ENCODE measurements around the gene CCR5AS.
A peak's percentile ranks its signal among the peaks of the same experiment; 100 is the strongest.
"Not testable (repeated sequence)": the region's sequence is repeated elsewhere in the genome, so short reads cannot be mapped to it uniquely, and the experiment has no call there.

Gene CCR5AS

GRCh38 chr3:46393011-46393410 lies 13.9 kb downstream of the CCR5AS start:
- 81% methylated on average over 2 of the region's 2 CpGs for WGBS (ENCODE audit: insufficient coverage)
- no peak overlapping the region for H2AFZ ChIP-seq (ENCODE audit: insufficient read depth, low read depth, low read length, poor library complexity, severe bottlenecking)
- H3K4me3 ChIP-seq (replicated peaks in 1 of 3; ENCODE audit: low read depth in 2 of 3, low read length in 3 of 3): no peak overlapping the region
- no peaks in the 10 kb centered on the region for H3K36me3 ChIP-seq (replicated peaks in 1 of 2; ENCODE audit: control insufficient read depth in 1 of 2, insufficient read depth in 2 of 2, low read length in 2 of 2)
- H3K27me3 Mint-ChIP-seq (ENCODE audit: low read depth in 3 of 3): peaks cover 0 to 4% (median 0%) of the 10 kb centered on the region in 3 donors
- TF ChIP-seq CTCF (IDR thresholded peaks at IDR 0.05): no peak
- peaks cover 37 to 45% of the 10 kb centered on the region in 2 donors for H3K4me1 ChIP-seq (ENCODE audit: control insufficient read depth in 1 of 2, insufficient read depth in 2 of 2, low read length in 2 of 2)
- H4K20me1 ChIP-seq (ENCODE audit: insufficient read depth, low read length): no peaks in the 10 kb centered on the region
- H3K27ac Mint-ChIP-seq: peak overlapping the region in 5 of 7 donors; percentile 19 to 79 (median 46)
- H3K4me3 Mint-ChIP-seq: no peak overlapping the region
- H3K79me2 ChIP-seq (ENCODE audit: insufficient read depth, low read length): no peaks in the 10 kb centered on the region
- no peak overlapping the region for H3K9ac ChIP-seq (ENCODE audit: insufficient read depth, low read length, poor library complexity, severe bottlenecking)
- peaks cover 0 to 5% of the 10 kb centered on the region in 2 donors for H3K36me3 Mint-ChIP-seq
- DNase-seq: no peak
- H3K27ac ChIP-seq (ENCODE audit: low read depth in 1 of 2, low read length in 2 of 2): no peak overlapping the region
- peaks cover 47% of the 10 kb centered on the region for H3K4me1 Mint-ChIP-seq
- H3K9me3 Mint-ChIP-seq: peaks cover 0 to 2% (median 0%) of the 10 kb centered on the region in 7 donors
- H3K4me2 ChIP-seq (replicated peaks; ENCODE audit: extremely low read depth, low read length, poor library complexity, severe bottlenecking): no peak overlapping the region
- intact Hi-C loops (cut with micrococcal nuclease): no loop called here
- H3K27me3 ChIP-seq (ENCODE audit: control insufficient read depth in 2 of 2, insufficient read depth in 2 of 2, low read length in 2 of 2): no peaks in the 10 kb centered on the region
- H3K9me3 ChIP-seq (replicated peaks in 1 of 2; ENCODE audit: control insufficient read depth in 1 of 2, insufficient read depth in 1 of 2, low read length in 2 of 2): peaks cover 0 to under 1% of the 10 kb centered on the region in 2 donors

GRCh38 chr3:46391526-46391925 lies 15.3 kb downstream of the CCR5AS start:
- H3K36me3 Mint-ChIP-seq; H3K27me3 ChIP-seq (ENCODE audit: control insufficient read depth in 2 of 2, insufficient read depth in 2 of 2, low read length in 2 of 2); H3K9ac ChIP-seq (ENCODE audit: insufficient read depth, low read length, poor library complexity, severe bottlenecking); H3K9me3 ChIP-seq (replicated peaks in 1 of 2; ENCODE audit: control insufficient read depth in 1 of 2, insufficient read depth in 1 of 2, low read length in 2 of 2); H3K4me2 ChIP-seq (replicated peaks; ENCODE audit: extremely low read depth, low read length, poor library complexity, severe bottlenecking); H3K27ac ChIP-seq (ENCODE audit: low read depth in 1 of 2, low read length in 2 of 2); H4K20me1 ChIP-seq (ENCODE audit: insufficient read depth, low read length); H3K4me3 ChIP-seq (replicated peaks in 1 of 3; ENCODE audit: low read depth in 2 of 3, low read length in 3 of 3); H3K9me3 Mint-ChIP-seq; H3K4me3 Mint-ChIP-seq; H3K27ac Mint-ChIP-seq; H3K27me3 Mint-ChIP-seq (ENCODE audit: low read depth in 3 of 3); H3K79me2 ChIP-seq (ENCODE audit: insufficient read depth, low read length); intact Hi-C loops (cut with micrococcal nuclease); H3K36me3 ChIP-seq (replicated peaks in 1 of 2; ENCODE audit: control insufficient read depth in 1 of 2, insufficient read depth in 2 of 2, low read length in 2 of 2); DNase-seq; H2AFZ ChIP-seq (ENCODE audit: insufficient read depth, low read depth, low read length, poor library complexity, severe bottlenecking): not testable (repeated sequence)
- H3K4me1 Mint-ChIP-seq: peaks cover 42% of the 10 kb centered on the region
- WGBS (ENCODE audit: insufficient coverage): 97% methylated on average over 4 of the region's 5 CpGs
- H3K4me1 ChIP-seq (ENCODE audit: control insufficient read depth in 1 of 2, insufficient read depth in 2 of 2, low read length in 2 of 2): peaks cover 31 to 39% of the 10 kb centered on the region in 2 donors

Measured in CD14-positive monocyte (primary cell).